Activated T-helper 2 cell treated with anti-CD3 and anti-CD28 coated beads, Interferon-gamma antibody, Interleukin-2, Interleukin-4, amounts not matched to agents 10 μg/mL and 5 μg/mL and 100 μg/mL, durations not matched to agents 14 hours and 24 hours and 36 hours (primary cell): Measurements from ENCODE around the gene LSM11. TPM values are rescaled to one million over a fixed set of nuclear protein-coding genes. Genes with fewer than 3 reads are reported as not detected.
"Not testable (repeated sequence)": the region's sequence is repeated elsewhere in the genome, so short reads cannot be mapped to it uniquely, and the experiment has no call there.

ENCODE experiments used
- DNase-seq: peaks from one replicate; pipeline ENCODE4 v3.0.0; 2021; ENCODE audit warnings: low spot score
- H3K27ac Mint-ChIP-seq: one replicate; pipeline ENCODE4 v1.8.0; 2021; ENCODE audit warnings: mixed read lengths
- H3K27me3 Mint-ChIP-seq: one replicate; pipeline ENCODE4 v1.8.0; 2021; ENCODE audit warnings: low read depth, mixed read lengths
- H3K36me3 Mint-ChIP-seq: one replicate; pipeline ENCODE4 v1.8.0; 2021; ENCODE audit warnings: low read depth, mixed read lengths
- H3K4me1 Mint-ChIP-seq: one replicate; pipeline ENCODE4 v1.8.0; 2021; ENCODE audit warnings: low read depth, mixed read lengths
- H3K4me3 Mint-ChIP-seq: one replicate; pipeline ENCODE4 v1.8.0; 2021; ENCODE audit warnings: low read depth, mild to moderate bottlenecking, moderate library complexity, mixed read lengths
- H3K9me3 Mint-ChIP-seq: one replicate; pipeline ENCODE4 v1.8.0; 2021; ENCODE audit warnings: mixed read lengths
- intact Hi-C: fragments of 100-400 bp; cut with micrococcal nuclease; formaldehyde crosslinking; loops from one replicate; pipeline ENCODE4 v1.15.1; 2023
- total RNA-seq: library from RNA; stranded (reverse); gene quantifications from 2 replicates; pipeline ENCODE4 v1.2.3, GENCODE V29; 2022

The LSM11 gene
- total RNA-seq, result 8.7 and 8.9 TPM in 2 replicates

- intact Hi-C loops, result loop anchor here (1.0 to 10.0 kb wide), 6 partner anchors 12 to 599 kb away; partner anchors contain the start of genes MED7 and THG1L
- Mint-ChIP-seq H3K4me3 (peak within 1 kb of the TSS; percentile 90), H3K36me3 (peaks cover 35% of the 10 kb centered on the region), H3K27ac (peak within 1 kb of the TSS; percentile 82), H3K27me3 (no peaks in the 10 kb centered on the region), H3K9me3 (no peaks in the 10 kb centered on the region), H3K4me1 (peaks cover 35% of the 10 kb centered on the region)
- peak; percentile 89 for DNase-seq
Observed at GRCh38 chr5:157743163-157744050, at the start of gene LSM11. LSM11 (plus strand) TSS chr5:157743712; CDS start chr5:157743751, 39 bp downstream.

GRCh38 chr5:157693816-157694215 lies 49.7 kb upstream of the LSM11 start:
- DNase-seq, intact Hi-C loops, H3K27me3 Mint-ChIP-seq, H3K4me3 Mint-ChIP-seq, H3K36me3 Mint-ChIP-seq, H3K27ac Mint-ChIP-seq, H3K4me1 Mint-ChIP-seq: not testable (repeated sequence)
- peaks cover 14% of the 10 kb centered on the region for H3K9me3 Mint-ChIP-seq

GRCh38 chr5:157696154-157696553 lies 47.4 kb upstream of the LSM11 start:
- DNase-seq, H3K4me3 Mint-ChIP-seq, H3K27ac Mint-ChIP-seq, H3K36me3 Mint-ChIP-seq, intact Hi-C loops, H3K4me1 Mint-ChIP-seq, H3K27me3 Mint-ChIP-seq: not testable (repeated sequence)
- H3K9me3 Mint-ChIP-seq, result peaks cover 19% of the 10 kb centered on the region

GRCh38 chr5:157698674-157699073 lies 44.8 kb upstream of the LSM11 start:
- intact Hi-C loops, H3K4me3 Mint-ChIP-seq, H3K4me1 Mint-ChIP-seq, H3K27me3 Mint-ChIP-seq, H3K27ac Mint-ChIP-seq, DNase-seq, H3K36me3 Mint-ChIP-seq: not testable (repeated sequence)
- peaks cover 29% of the 10 kb centered on the region for H3K9me3 Mint-ChIP-seq

- H3K27me3 Mint-ChIP-seq, result peaks cover 16% of the 10 kb centered on the region
- intact Hi-C loops, result no loop called here
- H3K4me1 Mint-ChIP-seq, result no peaks in the 10 kb centered on the region
- no peaks in the 10 kb centered on the region for H3K36me3 Mint-ChIP-seq
- no peak for DNase-seq
- H3K4me3 Mint-ChIP-seq, result no peak overlapping the region
- no peak overlapping the region for H3K27ac Mint-ChIP-seq
- H3K9me3 Mint-ChIP-seq, result peaks cover 16% of the 10 kb centered on the region
Observed at GRCh38 chr5:157703736-157704135, 39.8 kb upstream of the LSM11 start.

GRCh38 chr5:157708866-157709265 lies 34.6 kb upstream of the LSM11 start:
- H3K9me3 Mint-ChIP-seq, result no peaks in the 10 kb centered on the region
- H3K27ac Mint-ChIP-seq, result no peak overlapping the region
- DNase-seq, result no peak
- no peaks in the 10 kb centered on the region for H3K36me3 Mint-ChIP-seq
- H3K27me3 Mint-ChIP-seq, result peaks cover 7% of the 10 kb centered on the region
- H3K4me3 Mint-ChIP-seq, result no peak overlapping the region
- intact Hi-C loops, result no loop called here
- peaks cover 5% of the 10 kb centered on the region for H3K4me1 Mint-ChIP-seq

GRCh38 chr5:157709346-157709745 lies 34.2 kb upstream of the LSM11 start:
- peaks cover 9% of the 10 kb centered on the region for H3K4me1 Mint-ChIP-seq
- no peak for DNase-seq
- H3K9me3 Mint-ChIP-seq, result no peaks in the 10 kb centered on the region
- no peak overlapping the region for H3K27ac Mint-ChIP-seq
- intact Hi-C loops, result no loop called here
- H3K4me3 Mint-ChIP-seq, result no peak overlapping the region
- H3K36me3 Mint-ChIP-seq, result no peaks in the 10 kb centered on the region
- H3K27me3 Mint-ChIP-seq, result peaks cover 7% of the 10 kb centered on the region

GRCh38 chr5:157710431-157710830 lies 33.1 kb upstream of the LSM11 start:
- Mint-ChIP-seq H3K27me3 (no peaks in the 10 kb centered on the region), H3K4me3 (no peak overlapping the region), H3K36me3 (no peaks in the 10 kb centered on the region), H3K9me3 (no peaks in the 10 kb centered on the region), H3K4me1 (peaks cover 13% of the 10 kb centered on the region), H3K27ac (no peak overlapping the region)
- DNase-seq, result no peak
- intact Hi-C loops, result no loop called here

- DNase-seq, result no peak
- H3K36me3 Mint-ChIP-seq, result peaks cover under 1% of the 10 kb centered on the region
- intact Hi-C loops, result no loop called here
- H3K9me3 Mint-ChIP-seq, result no peaks in the 10 kb centered on the region
- H3K27ac Mint-ChIP-seq, result no peak overlapping the region
- H3K4me1 Mint-ChIP-seq, result peaks cover 13% of the 10 kb centered on the region
- no peak overlapping the region for H3K4me3 Mint-ChIP-seq
- H3K27me3 Mint-ChIP-seq, result no peaks in the 10 kb centered on the region
Observed at GRCh38 chr5:157710882-157711281, 32.6 kb upstream of the LSM11 start.

- no peak overlapping the region for H3K27ac Mint-ChIP-seq
- no peak overlapping the region for H3K4me3 Mint-ChIP-seq
- H3K4me1 Mint-ChIP-seq, result peaks cover 33% of the 10 kb centered on the region
- no peaks in the 10 kb centered on the region for H3K27me3 Mint-ChIP-seq
- intact Hi-C loops, result no loop called here
- H3K36me3 Mint-ChIP-seq, result peaks cover 3% of the 10 kb centered on the region
- no peaks in the 10 kb centered on the region for H3K9me3 Mint-ChIP-seq
- DNase-seq, result no peak
Observed at GRCh38 chr5:157713830-157714595, 29.5 kb upstream of the LSM11 start.

- no peak for DNase-seq
- peaks cover 3% of the 10 kb centered on the region for H3K36me3 Mint-ChIP-seq
- no peaks in the 10 kb centered on the region for H3K27me3 Mint-ChIP-seq
- intact Hi-C loops, result no loop called here
- H3K4me1 Mint-ChIP-seq, result peaks cover 30% of the 10 kb centered on the region
- H3K27ac Mint-ChIP-seq, result no peak overlapping the region
- H3K4me3 Mint-ChIP-seq, result no peak overlapping the region
- no peaks in the 10 kb centered on the region for H3K9me3 Mint-ChIP-seq
Observed at GRCh38 chr5:157714596-157714864, 29.0 kb upstream of the LSM11 start.

- Mint-ChIP-seq H3K4me3 (no peak overlapping the region), H3K4me1 (peaks cover 33% of the 10 kb centered on the region), H3K36me3 (peaks cover 6% of the 10 kb centered on the region), H3K27me3 (no peaks in the 10 kb centered on the region), H3K9me3 (peaks cover 5% of the 10 kb centered on the region), H3K27ac (peak overlapping the region; percentile 67)
- intact Hi-C loops, result loop anchor here (1.0 to 5.0 kb wide), 4 partner anchors 48 to 287 kb away; partner anchors contain the start of gene C5orf52
- no peak for DNase-seq
Observed at GRCh38 chr5:157718519-157718918, 25.0 kb upstream of the LSM11 start.

GRCh38 chr5:157719245-157719644 lies 24.3 kb upstream of the LSM11 start:
- no peak for DNase-seq
- Mint-ChIP-seq H3K4me1 (peaks cover 30% of the 10 kb centered on the region), H3K27me3 (no peaks in the 10 kb centered on the region), H3K27ac (no peak overlapping the region), H3K4me3 (no peak overlapping the region), H3K36me3 (peaks cover 6% of the 10 kb centered on the region), H3K9me3 (peaks cover 5% of the 10 kb centered on the region)
- intact Hi-C loops, result loop anchor here (2.0 to 5.0 kb wide), 3 partner anchors 48 to 202 kb away; partner anchors contain the start of gene C5orf52
